NCI-H345 treated with DMSO at 0.1 percent for 48 hours (cell line): ENCODE results near the gene OR13J1.
"Not testable (repeated sequence)": the region's sequence is repeated elsewhere in the genome, so short reads cannot be mapped to it uniquely, and the experiment has no call there.

Experiments
- DNase-seq: peaks from one replicate; lab custom pipeline; 2025; ENCODE audit not compliant: unreplicated experiment; lab: John Stamatoyannopoulos, UW

Gene OR13J1

GRCh38 chr9:35905051-35905781 is 35.0 kb upstream of the OR13J1 start:
- DNase-seq: no peak

DNA sequence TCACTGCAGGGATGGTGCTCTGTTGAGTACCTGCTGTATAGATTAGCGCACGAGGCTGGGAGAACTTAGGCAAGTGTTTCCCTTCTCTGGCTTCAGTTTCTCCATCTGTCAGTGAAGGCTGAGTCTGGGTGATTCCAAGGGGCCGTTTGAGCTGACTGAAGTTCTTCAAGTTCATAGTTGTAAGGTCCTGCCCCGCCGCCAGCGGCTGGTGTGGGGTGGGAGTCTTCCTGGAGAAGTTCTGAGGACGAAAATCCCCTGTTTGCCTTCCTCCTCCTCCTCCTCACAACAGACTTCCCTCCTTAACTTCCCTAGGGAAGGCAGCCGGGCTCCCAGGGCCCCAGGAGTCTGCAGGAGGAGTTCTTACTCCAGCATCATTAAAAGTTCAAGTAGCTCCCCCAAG is 34.1 kb upstream of the OR13J1 start:
- DNase-seq: no peak

DNA sequence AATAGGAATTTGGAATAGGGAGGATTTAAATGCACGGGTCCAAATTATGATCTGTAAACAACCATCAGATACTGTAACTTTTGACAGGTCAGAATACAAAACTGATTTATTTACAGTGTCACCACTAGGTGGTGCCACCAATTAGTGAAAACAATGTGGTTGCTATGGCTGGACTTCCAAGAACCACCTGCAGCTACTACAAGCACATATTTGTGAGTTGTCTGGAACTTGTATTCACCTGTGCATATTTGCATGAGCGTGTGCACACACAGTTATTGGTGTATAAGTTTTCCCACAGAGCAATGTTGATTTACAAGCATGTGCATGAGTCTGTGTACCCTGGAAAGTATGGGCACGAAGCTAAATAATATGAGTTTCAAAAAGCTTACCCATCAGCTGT is 32.8 kb upstream of the OR13J1 start:
- DNase-seq: peak; percentile 38

GRCh38 chr9:35899021-35899420 is 28.8 kb upstream of the OR13J1 start:
- no peak for DNase-seq

GRCh38 chr9:35898337-35898736 is 28.1 kb upstream of the OR13J1 start:
- DNase-seq: no peak

GRCh38 chr9:35897376-35898099 is 27.3 kb upstream of the OR13J1 start:
- not testable (repeated sequence) for DNase-seq

DNA sequence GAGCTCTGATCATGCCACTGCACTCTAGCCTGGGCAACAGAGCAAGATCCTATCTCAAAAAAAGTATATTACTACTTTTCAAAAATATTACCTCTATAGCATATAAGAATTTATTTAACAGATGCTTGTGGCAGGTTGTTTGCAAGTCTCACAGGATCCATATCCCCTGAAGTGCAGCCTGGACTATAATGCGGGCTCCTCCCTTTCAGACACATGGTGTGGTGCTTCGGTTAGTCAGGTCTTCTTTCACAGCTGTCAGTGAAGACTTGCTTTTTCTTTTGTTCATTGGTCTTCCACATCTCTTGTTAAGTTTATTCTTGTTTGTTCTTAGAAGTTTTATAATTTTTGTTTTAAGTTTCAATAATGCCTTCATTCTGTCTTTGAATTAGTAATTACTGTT is 26.4 kb upstream of the OR13J1 start:
- no peak for DNase-seq

DNA sequence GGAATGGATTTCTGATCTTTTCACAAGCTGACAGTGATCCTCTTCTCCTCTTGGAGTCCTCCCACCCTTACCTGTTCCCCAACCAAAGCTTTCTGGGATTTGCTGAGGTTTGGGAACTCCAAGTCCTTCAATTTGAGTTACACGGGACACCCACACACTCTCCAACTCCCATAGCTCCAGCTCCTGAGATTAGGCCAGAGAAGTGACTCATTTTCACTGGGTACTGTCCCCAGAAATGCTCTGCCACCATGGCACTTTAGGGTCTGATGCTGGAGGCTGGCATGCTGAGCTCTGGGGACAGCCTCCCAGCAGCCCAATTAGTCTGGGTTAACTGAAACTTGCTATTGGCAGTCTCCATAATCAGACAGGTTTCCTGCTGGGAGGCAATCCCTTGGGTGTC is 21.9 kb upstream of the OR13J1 start:
- no peak for DNase-seq

GRCh38 chr9:35891646-35892045 is 21.4 kb upstream of the OR13J1 start:
- DNase-seq: no peak

- not testable (repeated sequence) for DNase-seq
Observed at GRCh38 chr9:35884908-35885307, 14.7 kb upstream of the OR13J1 start.

- no peak for DNase-seq
Observed at GRCh38 chr9:35882996-35883395, 12.8 kb upstream of the OR13J1 start.

- peak; percentile 75 for DNase-seq
Observed at GRCh38 chr9:35882263-35882848, 12.2 kb upstream of the OR13J1 start.

DNA sequence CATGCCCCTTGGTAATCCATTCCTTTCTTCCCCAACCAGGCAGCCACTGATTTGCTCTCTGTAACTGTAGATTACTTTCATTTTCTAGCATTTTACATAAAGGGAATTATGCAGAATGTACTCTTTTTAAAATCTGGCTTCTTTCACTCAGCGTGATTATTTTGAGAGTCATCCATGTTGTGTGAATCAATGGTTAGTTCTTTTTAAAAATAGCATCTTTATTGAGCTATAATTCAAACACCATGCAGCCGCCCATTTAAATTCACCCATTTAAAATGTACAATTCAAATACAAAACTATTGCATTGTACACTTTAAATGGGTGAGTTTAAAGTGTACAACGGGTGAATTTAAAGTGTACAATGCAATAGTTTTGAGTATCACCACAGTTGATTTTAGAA is 2.3 kb upstream of the OR13J1 start:
- DNase-seq: no peak

DNA sequence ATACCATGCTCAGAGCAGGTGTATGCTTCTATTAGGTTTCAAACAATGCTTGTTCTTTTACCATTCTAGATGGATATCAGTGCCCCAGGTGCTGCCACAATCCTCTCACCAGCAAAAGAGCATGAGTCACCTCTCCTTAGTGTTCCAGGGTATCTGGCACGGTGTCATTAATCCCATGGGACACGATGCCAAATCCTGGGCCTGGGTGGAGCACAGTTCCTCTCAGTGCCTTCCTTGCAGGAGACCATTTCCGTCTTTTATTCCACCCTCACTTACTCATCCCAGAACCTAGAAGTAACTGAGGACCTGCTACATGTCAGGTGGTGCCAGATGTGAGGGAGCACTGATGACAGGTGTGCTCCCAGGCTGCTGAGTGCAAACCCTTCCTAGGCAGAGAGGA is 1.3 kb upstream of the OR13J1 start:
- DNase-seq: no peak

GRCh38 chr9:35869621-35870216 is 482 bp downstream of the OR13J1 start:
- DNase-seq: no peak

GRCh38 chr9:35868933-35869332 is 1.3 kb downstream of the OR13J1 start:
- DNase-seq: no peak

DNA sequence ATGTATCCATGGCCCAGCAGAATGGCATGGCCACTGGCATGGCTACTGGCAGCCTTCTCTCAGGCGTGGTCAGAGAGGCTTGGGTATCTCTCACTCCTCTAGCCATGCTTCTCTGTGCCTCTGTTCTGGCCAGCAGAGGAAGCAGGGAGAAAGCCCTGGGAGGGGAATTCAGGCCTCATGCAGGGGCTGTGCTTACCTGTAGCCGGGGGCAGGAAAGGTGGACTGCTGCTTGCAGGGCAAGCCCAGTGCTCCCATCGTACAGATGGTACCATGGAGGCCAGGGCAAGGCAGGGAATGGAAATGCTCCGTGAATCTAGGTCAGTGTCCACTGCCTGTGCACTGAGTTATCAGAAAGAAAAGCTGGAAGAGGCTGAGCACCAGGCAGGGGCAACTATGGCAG is 2.7 kb downstream of the OR13J1 start:
- DNase-seq: no peak

DNA sequence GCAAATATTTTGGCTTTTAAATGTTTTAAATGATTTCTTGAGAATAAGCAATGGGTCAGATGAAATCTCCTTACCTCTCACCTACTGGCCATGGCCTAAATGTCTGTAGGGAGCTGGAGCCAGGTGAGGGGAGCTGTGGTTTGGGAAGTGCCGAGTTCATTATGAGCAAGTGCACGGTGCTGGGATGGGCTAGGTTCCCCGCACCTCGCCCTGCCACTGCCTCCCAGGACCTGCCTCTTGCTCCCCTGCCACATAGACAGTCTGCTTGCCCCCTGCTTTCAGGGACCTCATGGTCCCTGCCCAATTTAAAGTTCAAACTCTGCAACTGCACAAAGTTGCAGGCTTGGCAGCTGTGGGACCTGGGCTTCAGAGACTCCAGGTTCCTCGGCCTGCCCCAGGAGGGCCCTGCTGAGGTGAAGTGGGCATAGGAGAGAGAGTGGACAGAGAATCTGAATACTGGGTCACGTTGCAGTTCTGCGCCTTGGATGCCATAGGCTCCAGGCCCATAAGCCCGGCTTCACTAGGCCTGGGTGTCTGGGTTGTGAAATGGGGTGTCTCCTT is 5.4 kb downstream of the OR13J1 start:
- DNase-seq: no peak

DNA sequence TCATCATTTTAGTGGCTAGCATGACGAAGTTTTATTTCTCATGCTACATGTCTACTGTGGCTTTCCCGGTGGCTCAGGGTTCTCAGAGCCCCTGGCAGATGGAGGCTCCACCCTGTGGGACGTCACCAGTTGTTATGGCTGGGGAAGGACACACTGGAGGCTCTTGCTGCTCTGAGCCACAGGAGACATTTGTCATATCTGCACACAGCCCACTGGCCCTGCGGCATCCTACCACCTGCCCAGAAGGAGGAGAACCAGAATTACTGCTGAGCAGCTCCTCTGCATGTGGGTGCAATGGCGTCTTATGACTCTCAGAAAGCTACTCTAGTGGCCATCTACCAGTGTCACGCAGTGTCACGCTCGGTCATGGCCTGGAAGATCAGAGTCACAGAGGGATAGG is 6.6 kb downstream of the OR13J1 start:
- no peak for DNase-seq

DNA sequence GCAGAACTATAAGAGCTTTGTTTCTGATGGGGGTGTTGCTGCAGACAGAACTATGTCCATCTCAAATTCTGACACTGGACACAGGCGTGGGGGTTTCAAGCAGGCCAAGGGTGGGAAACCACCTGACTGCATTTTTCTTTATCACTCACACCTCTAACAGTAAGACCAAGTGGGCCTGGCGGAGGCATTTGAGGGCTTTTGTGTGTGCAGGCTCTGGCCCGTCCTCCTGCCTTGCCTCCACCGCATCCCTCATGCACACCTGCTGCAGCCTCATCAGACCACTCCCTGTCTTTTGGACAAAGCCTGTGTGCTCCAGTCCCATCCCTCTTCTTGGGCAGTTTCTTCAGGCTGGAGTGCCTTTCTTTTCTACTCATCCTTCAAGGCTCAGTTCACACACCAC is 7.9 kb downstream of the OR13J1 start:
- DNase-seq: no peak

- DNase-seq: no peak
Observed at GRCh38 chr9:35861161-35861897, 8.9 kb downstream of the OR13J1 start.
